H1 (cell line): Measurements from ENCODE around the gene AIG1. TPM values are rescaled to one million over a fixed set of nuclear protein-coding genes. Genes with fewer than 3 reads are reported as not detected.

Experiments
- CTCF ChIA-PET: fragments of 300-600 bp; sonication (Branson Sonifier 250); formaldehyde crosslinking; loops from one replicate; lab custom pipeline; 2021; ENCODE audit not compliant: partially characterized antibody; lab: Charles Lee
- POLR2A ChIA-PET: fragments of 300-600 bp; sonication (Branson Sonifier 250); formaldehyde crosslinking; loops from one replicate; lab custom pipeline; 2021; ENCODE audit warnings: inconsistent platforms; ENCODE audit not compliant: partially characterized antibody; lab: Charles Lee
- DNase-seq, 2 experiments: peaks; one replicate each; pipeline versions ENCODE4 v3.0.0 to v3.0.0-alpha.2; 2010 to 2022; ENCODE audit warnings: low spot score in 2 of 2, low read depth in 1 of 2, mixed read lengths in 1 of 2
- FAIRE-seq: peaks from 2 replicates; lab custom pipeline; 2011; peaks lifted over from hg19 to GRCh38; lab: Jason Lieb, UNC
- H2AFZ ChIP-seq: 2 replicates; pipeline ENCODE4 v1.8.1; 2012; ENCODE audit warnings: low read length, inconsistent platforms
- H2AK5ac ChIP-seq: 2 replicates; pipeline ENCODE4 v1.6.1; 2013; ENCODE audit warnings: low read depth, low read length
- H2BK120ac ChIP-seq: replicated peaks from 2 replicates; pipeline ENCODE3; 2013; ENCODE audit warnings: low read depth, low read length, inconsistent platforms
- H2BK12ac ChIP-seq: 2 replicates; pipeline ENCODE4 v1.6.1; 2013; ENCODE audit warnings: low read depth, low read length
- H2BK15ac ChIP-seq: 2 replicates; pipeline ENCODE4 v1.6.1; 2013; ENCODE audit warnings: low read length
- H2BK20ac ChIP-seq: 2 replicates; pipeline ENCODE4 v1.6.1; 2013; ENCODE audit warnings: low read length
- H2BK5ac ChIP-seq: 2 replicates; pipeline ENCODE4 v1.6.1; 2013; ENCODE audit warnings: low read depth, low read length
- H3K14ac ChIP-seq: 2 replicates; pipeline ENCODE4 v1.6.1; 2013; ENCODE audit warnings: inconsistent platforms; ENCODE audit not compliant: insufficient read length
- H3K18ac ChIP-seq: 2 replicates; pipeline ENCODE4 v1.6.1; 2013; ENCODE audit warnings: low read length; ENCODE audit errors: extremely low read depth
- H3K23ac ChIP-seq: 2 replicates; pipeline ENCODE4 v1.6.1; 2013; ENCODE audit warnings: inconsistent platforms; ENCODE audit not compliant: insufficient read length
- H3K23me2 ChIP-seq: 2 replicates; pipeline ENCODE4 v1.6.1; 2013; ENCODE audit warnings: low read depth, low read length
- H3K27ac ChIP-seq: 2 replicates; pipeline ENCODE4 v1.6.1; 2011; ENCODE audit warnings: low read depth, low read length, inconsistent platforms
- H3K27me3 ChIP-seq, 4 experiments: replicated peaks in 1 of 4; 1 replicate in 1 of 4; 2 replicates in 3 of 4; pipeline versions ENCODE4 v1.6.1 to v1.8.1; 2011 to 2013; ENCODE audit warnings: low read length in 3 of 4, mild to moderate bottlenecking in 3 of 4, inconsistent platforms in 2 of 4, mixed read lengths in 2 of 4, moderate library complexity in 1 of 4; ENCODE audit not compliant: control insufficient read depth in 3 of 4, insufficient read depth in 3 of 4; ENCODE audit errors: extremely low read depth in 1 of 4
- H3K36me3 ChIP-seq, 4 experiments: 2 replicates each; pipeline versions ENCODE4 v1.6.1 to v1.8.1; 2011 to 2013; ENCODE audit warnings: mild to moderate bottlenecking in 4 of 4, low read length in 3 of 4, moderate library complexity in 2 of 4, control low read depth in 1 of 4, inconsistent platforms in 1 of 4; ENCODE audit not compliant: insufficient read depth in 4 of 4, control insufficient read depth in 2 of 4
- H3K4ac ChIP-seq: replicated peaks from 2 replicates; pipeline ENCODE3; 2013; ENCODE audit warnings: low read length, low read depth, mixed read lengths, inconsistent platforms; ENCODE audit not compliant: insufficient read length
- H3K4me1 ChIP-seq, 4 experiments: replicated peaks in 1 of 4; 1 replicate in 1 of 4; 2 replicates in 3 of 4; pipeline versions ENCODE4 v1.6.1 to v1.8.1; 2011 to 2013; ENCODE audit warnings: low read length in 3 of 4, inconsistent platforms in 2 of 4, mixed read lengths in 1 of 4; ENCODE audit not compliant: insufficient read depth in 4 of 4, control insufficient read depth in 3 of 4
- H3K4me2 ChIP-seq, 2 experiments: 2 replicates each; pipeline versions ENCODE4 v1.6.1 to v1.8.1; 2011 to 2013; ENCODE audit warnings: low read depth in 2 of 2, low read length in 2 of 2, control low read depth in 1 of 2, inconsistent platforms in 1 of 2, mild to moderate bottlenecking in 1 of 2; ENCODE audit not compliant: insufficient read depth in 1 of 2
- H3K4me3 ChIP-seq, 4 experiments: fragments of 200-600, 300-600 bp in 1 of 4; sonication (generic), shearing (Covaris generic), sonication (Bioruptor Twin) in 1 of 4; 2 replicates each; pipeline versions ENCODE4 v1.5.1 to v1.8.1; 2011 to 2016; ENCODE audit warnings: low read length in 4 of 4, low read depth in 3 of 4, control low read depth in 2 of 4, inconsistent platforms in 2 of 4, mild to moderate bottlenecking in 2 of 4, mixed read lengths in 1 of 4, moderate library complexity in 1 of 4; ENCODE audit not compliant: insufficient read depth in 2 of 4; ENCODE audit errors: extremely low read depth in 1 of 4
- H3K56ac ChIP-seq: replicated peaks from 2 replicates; pipeline ENCODE3; 2013; ENCODE audit warnings: low read depth, mild to moderate bottlenecking, mixed read lengths, low read length, inconsistent platforms; ENCODE audit not compliant: insufficient read length
- H3K79me1 ChIP-seq: 2 replicates; pipeline ENCODE4 v1.6.1; 2013; ENCODE audit warnings: low read depth, low read length, control low read depth
- H3K79me2 ChIP-seq, 2 experiments: 2 replicates each; pipeline versions ENCODE4 v1.6.1 to v1.8.1; 2012 to 2013; ENCODE audit warnings: low read length in 2 of 2, mild to moderate bottlenecking in 2 of 2, inconsistent platforms in 1 of 2; ENCODE audit not compliant: insufficient read depth in 2 of 2, control insufficient read depth in 1 of 2
- H3K9ac ChIP-seq, 4 experiments: replicated peaks in 1 of 4; 1 replicate in 1 of 4; 2 replicates in 3 of 4; pipeline versions ENCODE4 v1.6.1 to v1.8.1; 2011 to 2013; ENCODE audit warnings: low read depth in 3 of 4, low read length in 3 of 4, control low read depth in 2 of 4, mild to moderate bottlenecking in 2 of 4, moderate library complexity in 2 of 4, inconsistent platforms in 1 of 4; ENCODE audit errors: extremely low read depth in 1 of 4
- H3K9me3 ChIP-seq, 2 experiments: 2 replicates each; pipeline versions ENCODE4 v1.6.1 to v1.8.1; 2012 to 2013; ENCODE audit warnings: mild to moderate bottlenecking in 2 of 2, moderate library complexity in 2 of 2, control low read depth in 1 of 2, inconsistent platforms in 1 of 2, low read depth in 1 of 2, low read length in 1 of 2, mixed read lengths in 1 of 2; ENCODE audit not compliant: insufficient read depth in 2 of 2
- H4K20me1 ChIP-seq, 2 experiments: replicated peaks in 1 of 2; 2 replicates each; pipeline versions ENCODE3 to v1.8.1; 2011 to 2013; ENCODE audit warnings: inconsistent platforms in 2 of 2, low read length in 2 of 2, mild to moderate bottlenecking in 1 of 2; ENCODE audit not compliant: insufficient read depth in 2 of 2, control insufficient read depth in 1 of 2
- H4K5ac ChIP-seq: 2 replicates; pipeline ENCODE4 v1.6.1; 2013; ENCODE audit warnings: low read length, low read depth, mixed read lengths, inconsistent platforms; ENCODE audit not compliant: insufficient read length
- H4K8ac ChIP-seq: 2 replicates; pipeline ENCODE4 v1.8.0; 2013; ENCODE audit warnings: mild to moderate bottlenecking, moderate library complexity, low read length, inconsistent platforms; ENCODE audit not compliant: insufficient read depth; ENCODE audit errors: extremely low read depth
- H4K91ac ChIP-seq: replicated peaks from 2 replicates; pipeline ENCODE3; 2013; ENCODE audit warnings: low read length, mixed read lengths, inconsistent platforms; ENCODE audit not compliant: insufficient read length
- CHD2 ChIP-seq: IDR thresholded peaks from 2 replicates; pipeline ENCODE4 v1.6.1; 2012; ENCODE audit warnings: low read length, improper control_type of control experiment
- CTBP2 ChIP-seq: IDR thresholded peaks from 2 replicates; pipeline ENCODE4 v1.7.0; 2011; ENCODE audit warnings: borderline replicate concordance, mild to moderate bottlenecking, moderate library complexity, mixed read lengths, low read length; ENCODE audit not compliant: insufficient read depth, insufficient read length
- HDAC6 ChIP-seq: IDR thresholded peaks from one replicate; pipeline ENCODE4 v1.7.1; 2012; ENCODE audit warnings: low read depth, mild to moderate bottlenecking, inconsistent platforms, low read length, moderate library complexity
- SP2 ChIP-seq: IDR thresholded peaks from 2 replicates; pipeline ENCODE4 v1.6.1; 2012; ENCODE audit warnings: mild to moderate bottlenecking, low read length, inconsistent platforms
- YY1 ChIP-seq: IDR thresholded peaks from 2 replicates; pipeline ENCODE4 v1.6.1; 2011; ENCODE audit warnings: low read depth, mild to moderate bottlenecking, low read length
- WGBS, 2 experiments: shearing (Covaris generic) in 1 of 2; methylation state at CpG; one replicate each; pipeline versions ENCODE4 v1.1.6 to v1.1.7; 2013 to 2015; ENCODE audit warnings: low lambda C conversion rate in 2 of 2, mixed read lengths in 2 of 2, inconsistent platforms in 1 of 2, low coverage in 1 of 2, missing lambda C conversion rate in 1 of 2; ENCODE audit not compliant: insufficient replicate concordance in 2 of 2, insufficient coverage in 1 of 2, insufficient read length in 1 of 2; ENCODE audit errors: extremely low coverage in 1 of 2, missing lambda C conversion rate in 1 of 2; 5-methylcytosine and 5-hydroxymethylcytosine counted together
- polyA plus RNA-seq, 7 experiments: library from polyadenylated mRNA; depleted of rRNA in 3 of 7; stranded (reverse) in 5 of 7; unstranded in 2 of 7; fragments of >200 nt in 5 of 7; fragments of 200-250 nt in 2 of 7; gene quantifications; 1 replicate in 5 of 7; 2 replicates in 1 of 7; 4 replicates in 1 of 7; pipeline versions ENCODE4 v1.2.1 to v1.2.3, GENCODE V29; 2011 to 2013; ENCODE audit warnings: missing spikeins in 2 of 7, mixed read lengths in 2 of 7
- total RNA-seq: library from RNA; stranded (reverse); fragmentation: NEBNext Ultra II Directional; extraction: Animal tissue kit (Norgen Biotek cat#: 25700); gene quantifications from 2 replicates; pipeline ENCODE4 v1.2.1, GENCODE V29; 2021
- TF ChIP-seq, protein P1 (sequence below): IDR thresholded peaks from 2 replicates; pipeline ENCODE4 v1.6.1; 2011; ENCODE audit warnings: low read length, improper control_type of control experiment

AIG1 gene
- total and polyA plus RNA-seq, 2 of the 8 experiments (the other 6 are each of a cell fraction or from before 2014, with no cell fraction given) = 56.6 to 58.4 TPM

DNA sequence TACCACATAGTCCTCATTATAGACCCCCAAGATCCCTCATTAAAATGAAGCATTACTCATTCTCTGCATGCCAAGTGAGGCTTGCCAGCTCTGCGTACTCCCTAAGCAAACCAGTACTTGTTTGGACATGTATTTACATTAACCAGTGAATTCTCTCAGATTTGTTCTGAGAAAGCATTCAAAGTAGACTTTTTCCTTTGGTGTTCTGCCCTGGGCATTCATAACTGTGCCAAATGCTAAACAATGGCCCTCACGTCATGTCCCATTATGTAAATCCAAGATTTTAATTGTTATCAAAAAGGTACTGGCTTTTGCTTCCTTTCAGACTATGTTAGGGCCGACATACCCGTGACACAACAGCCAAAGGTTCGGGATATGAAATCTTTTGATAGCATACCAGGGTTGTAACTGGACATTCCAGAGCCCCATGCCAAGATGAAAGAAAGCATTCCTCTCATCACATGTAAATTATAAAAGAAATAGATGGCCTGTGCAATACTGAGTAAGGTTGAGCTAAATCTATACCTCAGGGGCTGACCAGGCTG is 225.6 kb downstream of the AIG1 start:
- peaks cover 0 to 3% of the 10 kb centered on the region in 2 experiments; a peak in 1 of 4 replicates for H3K9me3 ChIP-seq
- H3K27me3 ChIP-seq = no peaks in the 10 kb centered on the region
- H3K18ac ChIP-seq = no peak overlapping the region
- no peaks in the 10 kb centered on the region for H3K23me2 ChIP-seq
- POLR2A ChIA-PET = interaction anchor here (1.4 kb wide), 1 partner anchor 15 kb away, joined by 3 read pairs; no protein-coding TSS in a partner anchor
- H2BK20ac ChIP-seq = no peak overlapping the region
- H3K36me3 ChIP-seq = no peaks in the 10 kb centered on the region
- H2AK5ac ChIP-seq = no peak overlapping the region
- H3K27ac ChIP-seq = no peak overlapping the region
- peaks cover 0 to 10% (median 4%) of the 10 kb centered on the region in 4 experiments; a peak in 5 of 7 replicates for H3K4me1 ChIP-seq
- no peaks in the 10 kb centered on the region for H4K20me1 ChIP-seq
- H2BK120ac ChIP-seq = no peak overlapping the region
- H2BK12ac ChIP-seq = no peak overlapping the region
- H3K4ac ChIP-seq = peak overlapping the region; percentile 44
- H4K91ac ChIP-seq = peak overlapping the region; percentile 35
- FAIRE-seq = no peak
- no peak overlapping the region for H4K8ac ChIP-seq
- H3K9ac ChIP-seq = no peak overlapping the region
- H2BK5ac ChIP-seq = no peak overlapping the region
- no peak overlapping the region for H3K56ac ChIP-seq
- H3K79me1 ChIP-seq = no peaks in the 10 kb centered on the region
- no peak overlapping the region for H3K4me2 ChIP-seq
- H2AFZ ChIP-seq = no peak overlapping the region
- H2BK15ac ChIP-seq = no peak overlapping the region
- H3K23ac ChIP-seq = no peak overlapping the region
- no peaks in the 10 kb centered on the region for H3K79me2 ChIP-seq
- CTCF ChIA-PET = interaction anchor here (1.2 kb wide), 1 partner anchor 27 kb away, joined by 3 read pairs; no protein-coding TSS in a partner anchor
- DNase-seq = no peak
- no peak overlapping the region for H4K5ac ChIP-seq
- H3K4me3 ChIP-seq = no peak overlapping the region
- H3K14ac ChIP-seq = no peak overlapping the region
- WGBS, 2 experiments = 96% methylated on average over 5 of the region's 5 CpGs; no CpG with 5 or more reads in 1 of the 2 experiments
- TF ChIP-seq SP2 = no peak
- no peak for TF ChIP-seq CTBP2
- TF ChIP-seq HDAC6 = no peak
- TF ChIP-seq YY1 = no peak
- no peak for TF ChIP-seq CHD2
- TF ChIP-seq, protein P1, sequence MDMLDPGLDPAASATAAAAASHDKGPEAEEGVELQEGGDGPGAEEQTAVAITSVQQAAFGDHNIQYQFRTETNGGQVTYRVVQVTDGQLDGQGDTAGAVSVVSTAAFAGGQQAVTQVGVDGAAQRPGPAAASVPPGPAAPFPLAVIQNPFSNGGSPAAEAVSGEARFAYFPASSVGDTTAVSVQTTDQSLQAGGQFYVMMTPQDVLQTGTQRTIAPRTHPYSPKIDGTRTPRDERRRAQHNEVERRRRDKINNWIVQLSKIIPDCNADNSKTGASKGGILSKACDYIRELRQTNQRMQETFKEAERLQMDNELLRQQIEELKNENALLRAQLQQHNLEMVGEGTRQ = no peak
